HG02938 (cell line): ENCODE results near the gene GLIS1.

Experiments
- ATAC-seq: cut with Tn5 transposase; IDR thresholded peaks from one replicate; pipeline ENCODE4 v1.9.1; 2021; ENCODE audit warnings: mild to moderate bottlenecking, moderate library complexity; ENCODE audit not compliant: unreplicated experiment

The GLIS1 gene

GRCh38 chr1:53620061-53620855 is 118.7 kb downstream of the GLIS1 start:
- ATAC-seq = no peak

- ATAC-seq = no peak
Measured at GRCh38 chr1:53619367-53620060, 119.5 kb downstream of the GLIS1 start.

- no peak for ATAC-seq
Measured at GRCh38 chr1:53618500-53619366, 120.2 kb downstream of the GLIS1 start.

- ATAC-seq = no peak
Measured at GRCh38 chr1:53617851-53618499, 121.0 kb downstream of the GLIS1 start.

- ATAC-seq = no peak
Measured at GRCh38 chr1:53617382-53617781, 121.6 kb downstream of the GLIS1 start.

GRCh38 chr1:53616927-53617326 is 122.0 kb downstream of the GLIS1 start:
- no peak for ATAC-seq

GRCh38 chr1:53616511-53616910 is 122.5 kb downstream of the GLIS1 start:
- ATAC-seq = no peak

GRCh38 chr1:53615101-53615500 is 123.9 kb downstream of the GLIS1 start:
- ATAC-seq = no peak

GRCh38 chr1:53614231-53615021 is 124.5 kb downstream of the GLIS1 start:
- ATAC-seq = no peak

- no peak for ATAC-seq
Measured at GRCh38 chr1:53608676-53609075, 130.3 kb downstream of the GLIS1 start.

- no peak for ATAC-seq
Measured at GRCh38 chr1:53608071-53608470, 130.9 kb downstream of the GLIS1 start.

- no peak for ATAC-seq
Measured at GRCh38 chr1:53606651-53607051, 132.3 kb downstream of the GLIS1 start.

GRCh38 chr1:53606197-53606596 is 132.8 kb downstream of the GLIS1 start:
- ATAC-seq = no peak

GRCh38 chr1:53605181-53605580 is 133.8 kb downstream of the GLIS1 start:
- ATAC-seq = no peak

GRCh38 chr1:53604291-53604919 is 134.6 kb downstream of the GLIS1 start:
- no peak for ATAC-seq

GRCh38 chr1:53603431-53603830 is 135.5 kb downstream of the GLIS1 start:
- no peak for ATAC-seq

- no peak for ATAC-seq
Measured at GRCh38 chr1:53601867-53602775, 136.8 kb downstream of the GLIS1 start.

GRCh38 chr1:53601031-53601745 is 137.8 kb downstream of the GLIS1 start:
- no peak for ATAC-seq
